M059J (cell line): ENCODE measurements around the gene RNU1-4. TPM values are rescaled to one million over a fixed set of nuclear protein-coding genes. Genes with fewer than 3 reads are reported as not detected.
"Not testable (repeated sequence)": the region's sequence is repeated elsewhere in the genome, so short reads cannot be mapped to it uniquely, and the experiment has no call there.

Experiments used
- DNase-seq: peaks from one replicate; pipeline ENCODE4 v3.0.0-alpha.2; 2012; ENCODE audit warnings: low read depth
- total RNA-seq: library from RNA; depleted of rRNA; stranded (reverse); fragments of >200 nt; shearing (Covaris generic); gene quantifications from 2 replicates; pipeline ENCODE4 v1.2.3, GENCODE V29; 2014; rRNA removed

RNU1-4 gene
- total RNA-seq, 1 experiment from 2014 or later: not detected

DNA sequence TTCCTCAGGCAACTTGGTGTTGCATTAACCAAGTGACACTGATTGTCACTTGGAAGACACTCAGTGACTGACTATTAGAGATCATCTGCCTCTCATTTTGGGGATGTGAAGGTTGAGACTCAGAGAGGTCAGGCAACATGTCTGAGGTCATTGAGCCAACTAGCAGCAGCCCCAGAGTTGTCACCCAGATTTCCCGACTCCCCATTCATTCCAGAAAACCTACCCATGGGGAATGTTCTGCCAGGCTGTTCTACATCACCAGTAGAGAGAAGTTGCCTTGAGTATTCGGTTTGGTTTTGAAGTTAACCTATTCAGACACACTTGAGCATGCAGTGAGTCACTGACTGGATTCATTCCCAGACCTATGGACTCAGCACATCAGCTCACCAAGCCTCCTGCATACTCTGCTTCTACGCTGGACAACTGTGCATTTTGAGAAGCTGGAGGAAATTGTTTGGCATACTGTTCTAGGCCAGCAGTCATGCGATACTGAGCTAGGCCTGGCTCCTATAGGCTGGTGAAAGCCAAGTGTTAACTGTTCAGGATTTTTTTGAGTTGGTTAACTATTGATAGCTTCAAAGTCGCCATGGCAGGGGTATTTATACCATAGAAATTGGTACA is 29.9 kb downstream of the RNU1-4 start:
- peak; percentile 87 for DNase-seq

DNA sequence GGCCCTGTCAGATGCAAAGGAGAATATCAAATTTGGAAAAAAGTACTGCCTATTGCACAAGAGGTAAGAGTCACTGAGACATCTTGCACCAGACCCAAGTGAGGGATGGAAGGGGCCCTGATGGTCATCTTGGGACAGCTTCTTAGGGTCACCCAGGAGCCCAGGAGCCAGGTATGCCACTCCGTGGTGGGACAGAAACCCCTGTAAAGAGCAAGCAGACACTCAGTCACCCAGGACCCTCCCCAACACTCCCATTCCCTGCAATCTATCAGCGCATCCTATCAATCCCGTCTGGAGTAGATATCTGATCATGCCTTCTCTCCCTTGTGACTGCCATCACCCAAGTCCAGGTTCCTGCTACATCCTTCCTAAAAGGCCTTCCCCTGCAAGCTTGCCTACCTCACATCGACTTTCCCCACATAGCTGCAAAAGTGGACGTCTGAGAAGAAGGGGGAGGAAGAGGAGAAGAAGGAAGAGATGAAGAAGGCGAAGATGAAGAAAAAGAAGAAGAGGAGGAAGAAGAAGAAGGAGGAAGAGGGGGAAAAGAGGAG is 30.7 kb downstream of the RNU1-4 start:
- DNase-seq: not testable (repeated sequence)

DNA sequence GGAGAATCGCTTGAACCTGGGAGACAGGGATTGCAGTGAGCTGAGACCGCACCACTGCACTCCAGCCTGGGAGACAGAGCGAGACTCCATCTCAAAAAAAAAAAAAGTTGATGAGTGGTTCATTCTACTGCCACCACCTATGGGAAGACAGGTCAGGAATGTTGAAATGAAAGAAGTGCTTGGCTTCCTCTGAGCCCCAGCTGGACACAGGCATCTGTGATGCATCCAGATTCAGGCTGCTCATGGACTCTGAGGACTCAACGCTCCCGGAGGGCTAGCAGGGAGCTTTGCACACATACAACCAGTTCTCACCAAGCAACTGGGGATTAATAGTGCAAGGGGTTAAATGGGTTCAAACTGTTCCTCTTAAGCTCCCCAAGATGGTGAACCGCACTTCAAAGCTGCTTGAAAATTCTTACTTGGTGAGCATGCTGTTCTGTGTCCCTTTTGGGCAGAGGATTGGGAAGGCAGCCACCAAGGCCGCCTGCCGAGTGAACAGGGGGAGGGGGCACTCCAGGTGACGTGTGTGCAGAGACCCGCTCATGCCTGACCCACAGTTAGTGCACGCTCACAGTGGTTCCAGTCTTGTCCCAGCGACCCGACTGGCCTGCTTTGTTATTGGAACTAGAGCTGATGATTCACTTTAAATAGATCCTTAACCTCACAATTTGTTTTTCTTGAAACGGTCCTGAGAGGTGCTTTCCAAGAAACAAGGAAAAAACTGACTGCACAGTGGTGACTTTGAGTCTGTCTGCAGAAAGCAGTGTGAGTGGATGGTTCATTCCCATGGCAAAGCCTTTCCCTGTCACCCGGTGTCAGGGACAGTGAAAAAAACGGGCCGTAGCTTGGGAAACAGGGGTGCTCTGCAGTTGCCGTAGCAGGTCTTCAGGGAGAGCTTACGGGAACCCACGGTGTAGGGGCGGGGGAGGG is 32.2 kb downstream of the RNU1-4 start:
- DNase-seq: peak; percentile 66

DNA sequence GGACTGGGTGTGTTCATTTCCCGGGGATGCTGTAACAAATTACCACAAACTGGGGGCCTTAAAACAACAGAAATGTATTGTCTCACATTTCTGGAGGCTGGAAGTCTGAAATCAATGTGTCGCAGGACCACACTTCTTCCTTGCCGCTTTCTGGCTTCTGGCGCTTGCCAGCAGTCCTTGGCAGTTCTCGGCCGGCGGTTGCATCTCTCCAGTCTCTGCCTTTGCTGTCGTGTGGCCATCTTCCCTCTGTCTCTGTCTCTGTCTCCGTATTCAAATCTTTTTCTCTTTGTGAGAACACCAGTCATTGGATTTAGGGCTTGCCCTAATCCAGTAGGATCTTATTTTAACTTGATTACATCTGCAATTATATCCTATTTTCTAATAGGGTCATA is 32.9 kb downstream of the RNU1-4 start:
- not testable (repeated sequence) for DNase-seq

DNA sequence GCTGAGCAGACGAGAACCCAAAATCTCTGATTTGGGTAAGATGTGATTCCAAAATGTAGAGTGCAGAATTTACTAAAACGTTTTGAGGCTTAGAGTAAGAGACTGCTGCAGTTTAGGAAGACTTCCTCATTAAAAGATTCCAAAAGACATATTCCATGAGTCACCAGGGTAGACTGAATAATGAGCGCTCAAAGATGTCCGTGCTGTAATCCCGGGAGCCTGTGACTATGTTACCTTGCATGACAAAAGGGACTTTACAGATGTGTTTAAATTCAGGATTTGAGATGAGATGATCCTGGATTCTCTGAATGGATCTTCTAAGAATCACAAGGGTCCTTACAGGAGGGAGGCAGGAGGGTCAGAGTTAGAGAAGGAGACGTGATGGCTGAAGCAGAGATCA is 33.4 kb downstream of the RNU1-4 start:
- DNase-seq: not testable (repeated sequence)

DNA sequence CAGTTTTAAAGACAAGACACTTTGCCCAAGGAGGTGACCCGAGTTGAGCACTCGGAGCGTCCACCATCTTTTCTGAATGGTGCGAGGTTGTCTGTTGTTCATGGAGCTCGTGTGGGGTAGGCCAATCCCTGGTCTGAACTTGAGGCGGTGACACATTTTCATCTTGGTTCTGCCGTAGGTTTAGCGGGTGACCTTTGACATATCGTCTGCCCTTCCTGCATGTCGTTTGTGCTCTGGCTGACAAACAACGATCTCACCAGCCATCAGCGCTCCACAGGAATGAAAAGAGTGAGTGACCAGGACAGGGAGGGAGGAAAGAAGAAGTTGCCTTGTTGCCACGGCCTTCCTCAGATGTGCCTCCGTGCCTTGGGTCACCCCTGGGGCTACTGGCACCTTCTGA is 34.5 kb downstream of the RNU1-4 start:
- DNase-seq: not testable (repeated sequence)

DNA sequence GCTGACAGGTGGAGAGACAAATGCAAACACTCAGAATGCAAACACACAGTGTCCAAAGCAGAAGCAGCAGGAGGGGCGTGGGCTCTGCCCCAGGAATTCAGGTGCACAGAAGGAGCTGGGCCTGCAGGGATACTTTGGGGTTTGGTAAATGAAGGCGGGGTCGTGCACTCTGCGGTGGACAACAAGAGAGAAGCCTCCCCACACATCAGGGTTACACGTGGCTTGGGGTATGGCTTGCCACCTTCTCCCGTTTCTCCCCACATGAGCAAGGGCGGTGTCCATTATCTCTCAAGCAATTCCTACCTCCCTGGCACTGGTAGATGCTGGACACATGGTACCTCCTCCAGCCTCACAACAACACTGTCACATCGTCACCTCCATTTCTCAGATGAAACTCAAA is 35.0 kb downstream of the RNU1-4 start:
- not testable (repeated sequence) for DNase-seq

DNA sequence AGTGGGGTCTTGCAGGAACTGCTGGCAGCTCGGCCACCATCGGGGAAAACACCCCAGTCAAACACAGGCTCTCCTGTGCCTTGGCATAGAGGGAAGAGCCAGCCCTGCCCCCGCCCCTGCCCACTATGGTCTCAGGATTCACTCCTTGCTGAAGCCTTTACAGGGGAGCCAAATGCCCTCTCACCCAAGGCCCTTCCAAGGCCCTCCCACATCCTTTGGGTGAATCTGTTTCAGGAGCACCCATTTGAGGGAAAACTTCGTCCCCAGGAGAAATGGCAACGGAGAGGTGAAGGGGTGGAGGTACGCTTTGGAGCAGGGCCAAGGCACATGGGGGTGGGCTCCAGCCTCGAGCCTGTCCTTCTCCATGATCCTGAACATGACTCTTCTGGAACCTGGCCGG is 35.9 kb downstream of the RNU1-4 start:
- not testable (repeated sequence) for DNase-seq

DNA sequence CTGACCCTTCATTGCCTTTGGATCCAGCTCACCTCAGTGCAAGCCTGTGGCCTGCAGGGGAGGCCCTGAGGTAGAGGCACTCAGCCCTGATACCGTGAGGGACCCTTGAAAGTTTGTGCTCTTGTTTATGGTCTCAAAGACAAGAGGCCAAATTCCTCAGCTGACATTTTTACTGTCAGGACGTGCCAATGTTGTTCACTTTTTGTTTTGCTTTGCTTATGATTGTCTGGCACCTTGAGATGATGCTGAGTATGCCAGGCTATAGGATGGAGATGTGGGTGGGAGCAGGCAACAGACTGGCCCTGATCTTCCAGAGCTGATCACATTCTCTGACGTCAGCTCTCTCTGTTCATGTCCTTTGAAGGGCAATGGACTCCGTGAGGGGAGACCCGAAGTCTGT is 36.5 kb downstream of the RNU1-4 start:
- DNase-seq: not testable (repeated sequence)

DNA sequence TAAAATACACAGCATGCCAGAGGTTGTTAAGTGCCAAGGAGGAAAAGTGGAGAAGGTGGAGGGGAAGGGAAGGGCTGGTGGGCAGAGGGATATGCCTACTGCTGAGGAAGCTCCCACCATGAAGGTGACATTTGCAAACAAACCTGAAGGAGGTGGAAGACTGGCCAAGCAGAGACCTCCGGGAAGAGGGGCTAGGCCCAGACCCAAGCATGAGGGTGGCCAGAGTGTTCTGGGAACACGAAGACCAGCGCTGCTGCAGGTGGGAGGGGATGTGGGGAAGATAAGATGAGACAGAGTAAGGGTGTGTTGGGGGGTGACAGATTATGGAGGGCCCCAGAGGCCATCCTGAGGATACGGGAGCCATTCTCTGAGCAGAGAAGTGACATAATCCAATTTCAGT is 37.5 kb downstream of the RNU1-4 start:
- DNase-seq: not testable (repeated sequence)

DNA sequence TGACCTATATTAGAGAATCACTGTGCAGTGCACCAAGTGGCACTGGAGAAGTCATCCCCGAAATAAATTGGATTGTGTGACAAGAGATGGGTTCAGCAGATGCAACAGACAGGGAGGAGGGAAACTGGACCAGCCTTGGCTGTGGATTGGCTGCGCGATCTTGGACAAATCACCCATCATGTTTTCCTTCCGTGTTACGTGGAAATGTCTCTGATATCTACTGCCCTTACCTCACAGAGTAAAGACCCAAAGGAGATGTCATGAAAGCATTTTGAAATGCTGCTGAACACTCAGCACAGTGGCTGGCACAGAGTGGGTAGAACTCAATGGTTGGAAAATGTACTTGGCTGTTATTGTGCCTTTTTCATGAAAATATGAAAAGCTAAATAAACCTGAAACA is 39.2 kb downstream of the RNU1-4 start:
- not testable (repeated sequence) for DNase-seq

DNA sequence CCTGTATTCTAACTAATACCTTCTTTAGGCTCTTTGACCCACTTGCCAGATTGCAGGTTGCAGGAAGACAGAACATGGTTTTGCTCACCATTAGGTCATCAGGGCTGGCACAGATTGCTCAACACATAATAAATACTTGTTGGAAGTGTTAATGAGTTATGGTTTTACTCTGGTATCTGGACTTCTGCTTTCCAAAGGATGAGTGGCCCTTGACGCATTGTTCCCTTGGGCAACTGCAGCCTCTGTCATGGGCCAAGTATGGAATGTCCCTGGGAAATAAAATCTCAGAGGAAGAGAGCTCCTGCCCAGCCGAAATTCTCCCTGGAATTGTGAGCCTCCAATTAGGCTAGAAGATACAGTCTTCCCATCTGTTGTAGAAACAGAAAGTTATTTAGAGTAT is 40.7 kb downstream of the RNU1-4 start:
- DNase-seq: not testable (repeated sequence)

DNA sequence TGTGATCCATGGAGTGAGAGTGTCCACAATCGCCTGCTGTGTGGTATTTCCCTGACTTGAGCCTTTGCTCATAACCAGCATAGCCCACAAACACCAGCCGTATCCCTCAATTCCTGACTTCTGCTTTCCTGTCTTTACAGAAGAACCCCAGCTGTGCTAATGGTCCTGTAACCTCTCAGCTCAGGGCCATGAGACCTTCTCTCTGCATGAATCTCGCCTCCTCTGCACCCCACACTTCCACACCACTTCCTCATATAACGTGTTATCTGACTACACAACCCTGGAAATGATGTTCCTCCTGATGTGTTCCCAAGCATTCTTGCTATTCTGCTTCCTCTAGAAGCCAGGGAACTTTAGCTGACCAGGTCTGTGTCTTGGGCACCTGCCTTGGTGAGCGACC is 41.3 kb downstream of the RNU1-4 start:
- not testable (repeated sequence) for DNase-seq

DNA sequence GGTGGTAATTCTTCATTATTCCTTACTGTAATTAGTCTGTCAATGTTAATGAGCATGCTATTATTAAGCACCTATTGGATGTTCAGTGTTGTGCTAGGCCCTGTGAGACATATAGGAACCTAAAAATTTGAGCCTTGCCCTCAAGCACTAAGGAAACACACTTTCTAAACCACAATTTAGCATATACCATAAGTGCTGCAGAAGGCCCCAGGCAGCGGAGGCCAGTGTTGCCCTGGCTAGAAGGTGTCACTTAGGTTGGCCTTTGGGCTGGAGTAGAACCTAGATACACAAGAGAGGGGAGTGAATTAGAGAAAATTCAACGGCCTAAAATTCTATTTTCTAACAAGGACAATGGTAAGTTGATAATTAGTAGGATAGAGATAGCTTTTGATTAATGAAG is 44.6 kb downstream of the RNU1-4 start:
- DNase-seq: not testable (repeated sequence)

DNA sequence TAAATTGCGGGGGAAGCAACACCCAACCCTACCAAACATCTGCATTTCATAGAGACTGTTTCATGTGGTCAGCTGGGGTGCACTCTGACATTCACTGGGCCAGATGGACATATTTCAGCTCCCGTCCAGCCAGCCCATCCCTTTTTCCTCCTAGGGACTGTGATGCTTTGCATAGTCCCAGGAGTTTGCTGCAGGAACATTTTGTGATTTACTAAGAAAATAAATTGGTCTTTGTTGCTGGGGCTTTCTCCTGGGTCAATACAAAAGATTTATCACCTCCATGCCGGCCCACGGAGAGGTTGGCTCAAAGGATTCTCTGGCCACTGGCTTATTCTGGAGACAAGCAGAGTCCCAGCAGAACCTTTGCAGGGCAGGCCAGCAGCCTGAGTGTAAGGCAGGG is 46.0 kb downstream of the RNU1-4 start:
- DNase-seq: not testable (repeated sequence)

DNA sequence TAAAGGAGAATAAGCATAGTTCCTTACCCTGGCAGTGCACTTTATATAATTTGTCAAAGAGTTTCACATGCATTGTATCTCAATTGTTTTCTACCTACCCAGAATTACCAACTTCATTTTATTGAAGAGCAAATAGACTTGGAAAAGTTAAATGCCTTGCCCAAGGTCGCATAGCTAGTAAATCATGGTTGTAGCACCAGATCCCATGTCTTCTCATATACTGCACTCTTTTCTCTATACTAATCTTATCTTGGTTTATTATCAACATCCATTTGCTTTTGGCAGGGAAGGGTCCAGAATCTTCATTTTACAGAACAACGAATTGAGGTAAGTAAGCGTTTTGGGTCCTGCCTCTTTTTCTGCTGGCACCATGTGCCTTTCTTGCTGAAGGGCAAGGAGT is 46.9 kb downstream of the RNU1-4 start:
- DNase-seq: not testable (repeated sequence)

DNA sequence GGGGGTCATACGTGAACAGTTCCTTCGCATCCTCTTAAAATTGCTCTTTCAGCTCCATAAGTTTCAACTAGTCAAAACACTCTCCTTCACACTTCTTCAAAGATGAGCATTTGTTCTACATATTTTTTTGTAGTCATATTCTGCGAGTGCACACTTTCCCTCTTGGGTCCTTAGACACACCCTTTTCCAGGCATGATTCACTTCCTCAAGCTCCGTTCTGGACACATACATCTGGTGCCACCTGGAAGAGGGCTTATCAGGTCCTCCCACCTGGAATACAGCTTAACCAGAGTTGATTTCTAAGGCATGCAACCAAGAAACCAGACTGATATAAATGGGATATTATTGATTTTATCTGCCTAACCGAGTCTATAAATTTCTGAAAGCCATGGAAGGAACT is 47.4 kb downstream of the RNU1-4 start:
- not testable (repeated sequence) for DNase-seq

Other genes with a start within 250 kb of the RNU1-4 start
- not detected in 2 replicates for gene RNU1-1, start 226.2 kb upstream of the RNU1-4 start, total RNA-seq
- gene NBPF1, start 127.0 kb upstream of the RNU1-4 start, total RNA-seq: 16.4 and 34.9 TPM in 2 replicates
- gene RNU1-3, start 73.6 kb upstream of the RNU1-4 start, total RNA-seq: not detected in 2 replicates
- not detected in 2 replicates for gene RNU1-2, start 155.5 kb downstream of the RNU1-4 start, total RNA-seq
- gene CROCC, start 181.4 kb downstream of the RNU1-4 start, total RNA-seq: 4.6 and 4.8 TPM in 2 replicates
- 0.12 TPM in 1 of 2 replicates, not detected in the other for gene MFAP2, start 240.1 kb downstream of the RNU1-4 start, total RNA-seq